AG09309 (cell line): ENCODE results near the gene HOXA13.

Experiments used
- DNase-seq: peaks from one replicate; pipeline ENCODE4 v3.0.0-alpha.2; 2010; ENCODE audit warnings: low read depth
- H3K4me3 ChIP-seq: 2 replicates; pipeline ENCODE4 v1.5.1; 2011; ENCODE audit warnings: mild to moderate bottlenecking, low read depth, low read length, moderate library complexity; ENCODE audit not compliant: control insufficient read depth
- TF ChIP-seq, protein P1 (sequence below): IDR thresholded peaks from 2 replicates; pipeline ENCODE4 v1.5.1; 2011; ENCODE audit warnings: mild to moderate bottlenecking, low read depth, low read length, inconsistent platforms; ENCODE audit not compliant: insufficient read depth, control insufficient read depth; ENCODE audit errors: missing control alignments

Gene HOXA13

DNA sequence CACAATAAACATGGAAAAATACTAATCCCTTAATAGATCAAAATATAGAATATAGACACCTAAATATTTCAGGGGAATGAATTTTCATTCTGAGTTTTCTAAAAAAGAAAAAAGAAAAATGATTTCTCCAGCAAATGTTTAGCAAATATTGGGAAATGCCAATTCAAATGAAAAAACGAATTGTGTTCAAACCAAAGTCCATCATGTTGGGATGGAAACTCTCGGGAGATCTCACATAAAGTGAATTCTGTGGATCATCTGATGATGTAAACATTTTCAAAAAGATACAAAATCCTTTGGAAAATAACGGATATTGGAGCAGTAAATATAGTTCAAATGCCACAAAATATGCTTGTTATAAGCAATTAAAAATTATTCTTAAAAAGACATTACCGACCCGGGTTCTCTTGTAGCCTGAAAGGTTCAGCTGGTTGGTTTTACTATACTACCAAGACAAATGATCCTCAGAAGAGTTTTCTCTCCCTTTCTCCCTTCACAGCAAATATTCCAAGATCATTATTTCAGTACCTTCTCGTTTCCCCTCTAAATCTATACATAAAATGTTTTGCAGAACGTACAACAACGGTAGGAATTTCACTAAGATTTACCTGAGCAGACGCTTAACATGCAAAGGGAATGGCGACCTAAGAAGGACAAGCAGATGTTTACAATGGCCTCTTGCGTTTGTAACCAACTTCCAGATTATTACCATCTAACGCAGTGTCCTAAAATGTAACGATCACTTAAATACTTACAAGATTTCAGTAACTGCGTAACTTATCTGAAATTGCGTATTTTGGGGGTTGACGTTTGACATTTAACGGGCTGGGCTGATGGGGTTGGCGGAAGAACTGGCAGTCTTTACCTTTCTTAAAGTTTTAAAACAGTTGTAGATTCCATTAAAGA is 2.5 kb downstream of the HOXA13 start:
- no peak for DNase-seq
- TF ChIP-seq, protein P1, sequence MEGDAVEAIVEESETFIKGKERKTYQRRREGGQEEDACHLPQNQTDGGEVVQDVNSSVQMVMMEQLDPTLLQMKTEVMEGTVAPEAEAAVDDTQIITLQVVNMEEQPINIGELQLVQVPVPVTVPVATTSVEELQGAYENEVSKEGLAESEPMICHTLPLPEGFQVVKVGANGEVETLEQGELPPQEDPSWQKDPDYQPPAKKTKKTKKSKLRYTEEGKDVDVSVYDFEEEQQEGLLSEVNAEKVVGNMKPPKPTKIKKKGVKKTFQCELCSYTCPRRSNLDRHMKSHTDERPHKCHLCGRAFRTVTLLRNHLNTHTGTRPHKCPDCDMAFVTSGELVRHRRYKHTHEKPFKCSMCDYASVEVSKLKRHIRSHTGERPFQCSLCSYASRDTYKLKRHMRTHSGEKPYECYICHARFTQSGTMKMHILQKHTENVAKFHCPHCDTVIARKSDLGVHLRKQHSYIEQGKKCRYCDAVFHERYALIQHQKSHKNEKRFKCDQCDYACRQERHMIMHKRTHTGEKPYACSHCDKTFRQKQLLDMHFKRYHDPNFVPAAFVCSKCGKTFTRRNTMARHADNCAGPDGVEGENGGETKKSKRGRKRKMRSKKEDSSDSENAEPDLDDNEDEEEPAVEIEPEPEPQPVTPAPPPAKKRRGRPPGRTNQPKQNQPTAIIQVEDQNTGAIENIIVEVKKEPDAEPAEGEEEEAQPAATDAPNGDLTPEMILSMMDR: no peak
- peak overlapping the region; percentile 79 for H3K4me3 ChIP-seq

DNA sequence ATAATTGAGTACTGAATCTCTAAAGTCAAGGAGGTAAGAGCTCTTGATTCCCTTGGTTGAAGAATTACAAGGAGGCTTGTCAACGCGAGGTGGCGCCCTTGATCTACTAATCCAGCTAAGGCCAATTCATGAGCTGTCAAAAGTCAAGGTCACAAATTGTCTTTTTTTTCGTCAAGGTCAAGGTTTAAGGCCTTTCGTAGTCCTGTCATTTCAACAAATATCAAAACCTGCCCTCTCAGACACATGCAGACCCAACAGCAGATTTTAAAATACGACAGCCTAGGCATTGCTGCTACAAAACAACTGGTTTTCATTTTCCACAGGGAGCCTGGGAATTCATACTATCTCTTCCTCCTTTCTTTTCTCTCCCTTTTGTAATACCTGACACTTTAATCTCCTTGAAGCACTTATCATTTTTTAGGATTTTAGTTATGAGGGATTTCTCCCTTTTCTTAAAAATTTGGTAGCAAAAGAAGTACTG is 3.6 kb downstream of the HOXA13 start:
- TF ChIP-seq, protein P1: peak; percentile 77
- H3K4me3 ChIP-seq: peak overlapping the region; percentile 79
- no peak for DNase-seq

DNA sequence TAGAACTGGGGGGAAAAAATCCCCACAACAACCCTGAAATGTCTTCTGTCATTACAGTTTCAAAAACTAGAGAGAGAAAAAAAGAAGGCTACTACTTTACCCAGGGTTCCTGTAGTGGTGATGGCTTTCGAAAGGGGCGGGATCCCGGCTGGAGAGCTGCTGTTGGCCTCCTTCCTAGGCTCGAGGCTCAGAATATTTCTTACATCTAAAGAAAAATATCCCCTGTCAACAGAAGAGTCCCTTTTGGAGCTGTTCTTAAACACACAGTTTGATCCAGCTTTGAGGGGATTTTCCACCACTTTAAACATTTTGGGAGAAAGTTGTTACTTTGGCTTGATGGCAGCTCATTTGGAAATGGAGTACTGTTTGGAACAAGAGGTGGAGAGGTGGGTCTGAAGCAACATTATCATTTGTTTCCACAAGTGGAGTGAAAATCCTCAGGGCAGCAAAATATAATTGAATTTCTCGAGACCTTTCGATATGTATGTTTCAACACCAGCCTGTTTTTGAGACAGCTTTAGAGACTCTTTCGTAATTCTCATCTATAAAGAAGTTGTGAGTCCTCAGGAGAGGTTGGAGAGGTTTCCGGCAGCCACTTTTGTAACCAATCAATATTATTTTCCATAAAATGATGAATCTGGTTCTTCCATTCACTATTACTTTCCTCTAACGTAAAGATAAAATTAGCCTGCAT is 5.1 kb downstream of the HOXA13 start:
- peak overlapping the region; percentile 65 for H3K4me3 ChIP-seq
- no peak for DNase-seq
- TF ChIP-seq, protein P1: no peak

DNA sequence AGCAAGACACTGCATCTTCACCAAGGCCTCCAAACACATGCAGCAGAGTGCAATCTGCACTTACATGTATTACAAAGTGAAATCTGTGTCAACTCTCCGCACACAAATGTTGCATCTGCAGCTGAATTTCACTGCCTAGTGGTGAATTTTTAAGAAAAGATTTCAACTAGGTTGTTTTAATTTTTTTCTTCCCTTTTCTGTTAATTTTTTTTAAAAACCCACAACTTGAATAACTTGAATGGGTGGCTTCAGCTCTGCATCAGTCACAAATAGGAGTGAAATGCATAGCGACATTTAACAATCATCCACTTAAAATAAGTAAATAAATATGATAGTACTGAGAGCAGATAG is 5.9 kb downstream of the HOXA13 start:
- DNase-seq: no peak
- TF ChIP-seq, protein P1: no peak
- H3K4me3 ChIP-seq: peak overlapping the region; percentile 65

DNA sequence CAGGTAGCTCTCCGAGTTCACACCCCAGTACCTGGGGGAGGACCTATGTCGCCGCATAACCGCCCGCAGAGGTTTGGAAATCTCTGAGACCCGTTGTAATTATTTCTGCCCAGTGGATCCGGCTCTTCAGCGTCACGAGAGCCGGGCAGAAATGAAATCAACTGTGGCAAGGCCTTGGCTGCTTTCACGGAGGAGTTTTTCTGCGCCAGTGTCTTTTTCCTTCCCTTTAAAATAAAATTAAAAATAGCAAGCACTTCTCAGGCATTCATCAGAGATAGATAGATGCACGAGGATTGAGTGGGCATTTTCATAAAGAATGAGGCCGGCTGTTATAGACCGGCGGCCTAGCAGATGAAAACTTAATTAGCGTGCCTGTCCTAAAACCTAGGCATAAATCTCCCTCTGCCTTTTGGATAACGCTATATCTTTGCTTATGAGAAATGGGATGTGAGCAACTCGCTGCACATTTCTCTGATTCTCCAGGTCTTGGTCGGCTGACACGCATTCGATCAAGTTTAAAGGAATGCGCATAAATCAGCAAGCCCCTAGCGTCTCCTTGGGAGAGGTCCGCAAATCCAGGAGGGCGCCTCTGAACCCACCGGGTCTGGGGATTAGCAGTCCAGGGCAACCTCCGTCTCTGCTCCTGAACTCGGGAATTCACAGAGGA is 6.4 kb downstream of the HOXA13 start:
- DNase-seq: no peak
- TF ChIP-seq, protein P1: no peak
- peak overlapping the region; percentile 65 for H3K4me3 ChIP-seq

DNA sequence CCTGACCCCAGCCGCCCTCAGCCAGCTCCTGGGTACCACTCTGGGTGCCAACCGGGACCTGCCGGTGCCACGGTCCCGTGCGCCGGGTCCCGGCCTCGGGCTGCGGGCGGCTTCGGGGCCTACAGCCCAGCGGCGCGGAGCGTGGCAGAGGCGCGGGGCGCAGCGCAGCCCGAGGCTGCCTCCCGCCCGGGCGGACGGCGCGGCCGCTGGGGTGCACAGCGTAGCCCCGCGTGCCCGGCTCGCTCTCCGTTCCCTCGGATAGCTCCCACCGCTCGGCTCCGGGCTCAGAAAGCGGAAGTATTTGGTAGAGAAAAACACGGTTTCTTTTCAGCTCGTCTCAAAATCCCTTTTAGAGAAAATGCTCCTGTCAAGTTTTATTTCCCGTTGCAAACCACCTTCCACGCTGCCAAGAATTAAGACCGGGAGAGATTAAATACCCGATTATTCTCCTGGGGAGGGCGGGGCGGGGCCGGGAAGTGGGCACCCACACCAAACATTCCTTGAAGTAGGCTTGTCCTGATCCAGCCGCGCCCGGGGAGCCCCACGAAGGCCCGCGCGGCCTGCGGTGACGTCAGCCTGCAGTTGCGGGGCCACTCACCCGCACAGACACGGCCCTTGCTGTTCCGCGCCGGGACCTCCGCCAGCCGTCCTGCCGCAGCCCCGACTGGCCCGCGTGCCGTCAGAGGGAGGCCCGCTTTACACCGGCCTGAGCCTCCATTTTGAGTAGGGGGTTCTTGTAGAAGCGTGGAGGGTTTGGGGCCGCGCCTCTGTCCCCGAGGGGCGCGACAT is 7.2 kb downstream of the HOXA13 start:
- TF ChIP-seq, protein P1: no peak
- no peak for DNase-seq
- H3K4me3 ChIP-seq: peak overlapping the region; percentile 65
